Measurements from ENCODE around the gene DIS3L2.

GRCh38 chr2:232190796-232191195, 229.3 kb downstream of the DIS3L2 start:
- TF ChIP-seq, protein P1, sequence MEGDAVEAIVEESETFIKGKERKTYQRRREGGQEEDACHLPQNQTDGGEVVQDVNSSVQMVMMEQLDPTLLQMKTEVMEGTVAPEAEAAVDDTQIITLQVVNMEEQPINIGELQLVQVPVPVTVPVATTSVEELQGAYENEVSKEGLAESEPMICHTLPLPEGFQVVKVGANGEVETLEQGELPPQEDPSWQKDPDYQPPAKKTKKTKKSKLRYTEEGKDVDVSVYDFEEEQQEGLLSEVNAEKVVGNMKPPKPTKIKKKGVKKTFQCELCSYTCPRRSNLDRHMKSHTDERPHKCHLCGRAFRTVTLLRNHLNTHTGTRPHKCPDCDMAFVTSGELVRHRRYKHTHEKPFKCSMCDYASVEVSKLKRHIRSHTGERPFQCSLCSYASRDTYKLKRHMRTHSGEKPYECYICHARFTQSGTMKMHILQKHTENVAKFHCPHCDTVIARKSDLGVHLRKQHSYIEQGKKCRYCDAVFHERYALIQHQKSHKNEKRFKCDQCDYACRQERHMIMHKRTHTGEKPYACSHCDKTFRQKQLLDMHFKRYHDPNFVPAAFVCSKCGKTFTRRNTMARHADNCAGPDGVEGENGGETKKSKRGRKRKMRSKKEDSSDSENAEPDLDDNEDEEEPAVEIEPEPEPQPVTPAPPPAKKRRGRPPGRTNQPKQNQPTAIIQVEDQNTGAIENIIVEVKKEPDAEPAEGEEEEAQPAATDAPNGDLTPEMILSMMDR (IDR thresholded peaks at IDR 0.05): no peak
- TF ChIP-seq EP300 (IDR thresholded peaks at IDR 0.05) (no peak), POLR2A (IDR thresholded peaks at IDR 0.05; ENCODE audit: low read depth) (no peak), POLR2AphosphoS5 (IDR thresholded peaks at IDR 0.05) (no peak)

All from esophagus muscularis mucosa (tissue), 4 donors.